HepG2 (cell line): ENCODE data around the gene JMJD4. TPM values are rescaled to one million over a fixed set of nuclear protein-coding genes. Genes with fewer than 3 reads are reported as not detected.

Experiments used
- ATAC-seq: fragments of 200-7000 bp; cut with Tn5 transposase; 3 replicates; pipeline ENCODE4 v1.9.1; 2020; ENCODE audit warnings: mild to moderate bottlenecking, moderate library complexity
- BruUV-seq: library from RNA; stranded (reverse); fragments of 400-500 nt; replicated peaks from 2 replicates; lab custom pipeline; 2021; lab: Mats Ljungman, UMichigan
- CTCF ChIA-PET: fragments of 300-600 bp; formaldehyde crosslinking; extraction: SDS; loops from one replicate; lab custom pipeline; 2021; ENCODE audit warnings: low total read pairs, inconsistent platforms, low intra/inter-chr PET ratio; lab: Yijun Ruan, JAX
- POLR2A ChIA-PET: fragments of 350-600 bp; sonication (Branson Sonifier 250); formaldehyde crosslinking; loops from one replicate; lab custom pipeline; 2020; ENCODE audit warnings: antibody characterized with exemption, inconsistent platforms; lab: Yijun Ruan, JAX
- DNase-seq: peaks from one replicate; pipeline ENCODE4 v3.0.0-alpha.2; 2015; ENCODE audit warnings: low spot score
- FAIRE-seq: peaks from 3 replicates; lab custom pipeline; 2011; peaks lifted over from hg19 to GRCh38; lab: Jason Lieb, UNC
- H2AFZ ChIP-seq: one replicate; pipeline ENCODE4 v1.6.1; 2011; ENCODE audit warnings: low read length, inconsistent platforms
- H3K27ac ChIP-seq: fragments of 300-600 bp; 3 replicates; pipeline ENCODE4 v1.8.0; 2011; ENCODE audit warnings: mixed run types, mild to moderate bottlenecking, mixed read lengths, low read length, inconsistent platforms; ENCODE audit not compliant: insufficient read depth; ENCODE audit errors: extremely low read length
- H3K27me3 ChIP-seq, 2 experiments: fragments of 200-600 bp in 1 of 2; 2 replicates in 1 of 2; 3 replicates in 1 of 2; pipeline versions ENCODE4 v1.6.0 to v1.8.0; 2011; ENCODE audit warnings: low read length in 2 of 2, mild to moderate bottlenecking in 2 of 2, moderate library complexity in 2 of 2, inconsistent platforms in 1 of 2; ENCODE audit not compliant: insufficient read depth in 2 of 2, control insufficient read depth in 1 of 2
- H3K36me3 ChIP-seq, 2 experiments: fragments of 200-600 bp in 1 of 2; replicated peaks in 1 of 2; 2 replicates in 1 of 2; 3 replicates in 1 of 2; pipeline versions ENCODE4 v1.5.1 to v1.8.0; 2011; ENCODE audit warnings: low read length in 2 of 2, inconsistent platforms in 1 of 2; ENCODE audit not compliant: insufficient read depth in 2 of 2, control insufficient read depth in 1 of 2
- H3K4me1 ChIP-seq: 2 replicates; pipeline ENCODE4 v1.5.1; 2012; ENCODE audit warnings: low read length, inconsistent platforms; ENCODE audit not compliant: insufficient read depth
- H3K4me2 ChIP-seq: 2 replicates; pipeline ENCODE4 v1.6.0; 2011; ENCODE audit warnings: low read depth, low read length, inconsistent platforms
- H3K4me3 ChIP-seq, 3 experiments: fragments of 200-600 bp in 1 of 3; sonication (generic), shearing (Covaris generic) in 1 of 3; replicated peaks in 1 of 3; 2 replicates each; pipeline ENCODE4 v1.5.1; 2011 to 2016; ENCODE audit warnings: low read length in 3 of 3, inconsistent platforms in 2 of 3, low read depth in 2 of 3, mild to moderate bottlenecking in 2 of 3, control low read depth in 1 of 3, mixed read lengths in 1 of 3; ENCODE audit not compliant: insufficient read depth in 1 of 3
- H3K79me2 ChIP-seq: one replicate; pipeline ENCODE4 v1.6.1; 2011; ENCODE audit warnings: low read length, inconsistent platforms; ENCODE audit not compliant: insufficient read depth
- H3K9ac ChIP-seq: 2 replicates; pipeline ENCODE4 v1.6.0; 2011; ENCODE audit warnings: mild to moderate bottlenecking, low read depth, low read length, inconsistent platforms; ENCODE audit not compliant: insufficient read depth
- H3K9me3 ChIP-seq: 2 replicates; pipeline ENCODE4 v1.5.1; 2012; ENCODE audit warnings: mild to moderate bottlenecking, low read length
- H4K20me1 ChIP-seq: 2 replicates; pipeline ENCODE4 v1.6.0; 2011; ENCODE audit warnings: inconsistent platforms, mild to moderate bottlenecking, low read length, moderate library complexity; ENCODE audit not compliant: insufficient read depth
- ATRX ChIP-seq: sonication (generic); formaldehyde crosslinking; IDR thresholded peaks from 2 replicates; pipeline ENCODE4 v1.4.0; 2020; ENCODE audit warnings: missing genetic modification reagents, borderline replicate concordance
- DMAP1 ChIP-seq: IDR thresholded peaks from 2 replicates; pipeline ENCODE4 v1.6.1; 2016
- KAT2B ChIP-seq: fragments of 150-350 bp; IDR thresholded peaks from 2 replicates; pipeline ENCODE4 v1.6.1; 2014; ENCODE audit warnings: low read depth, low read length, borderline replicate concordance
- MZF1 ChIP-seq: sonication (generic); formaldehyde crosslinking; IDR thresholded peaks from 2 replicates; pipeline ENCODE4 v1.8.1; 2023; ENCODE audit warnings: mild to moderate bottlenecking, missing genetic modification reagents, borderline replicate concordance
- REXO4 ChIP-seq: sonication (generic); formaldehyde crosslinking; IDR thresholded peaks from 2 replicates; pipeline ENCODE4 v1.8.0; 2022; ENCODE audit warnings: missing genetic modification reagents, mild to moderate bottlenecking, borderline replicate concordance
- SMARCE1 ChIP-seq: fragments of 450-650 bp; IDR thresholded peaks from 2 replicates; pipeline ENCODE4 v1.6.1; 2017; ENCODE audit warnings: borderline replicate concordance
- SRF ChIP-seq: IDR thresholded peaks from 2 replicates; pipeline ENCODE4 v1.6.1; 2011; ENCODE audit warnings: mild to moderate bottlenecking, low read depth, low read length, moderate library complexity
- ZFYVE20 ChIP-seq: sonication (generic); formaldehyde crosslinking; IDR thresholded peaks from 2 replicates; pipeline ENCODE4 v1.8.0; 2023; ENCODE audit warnings: low read depth, mild to moderate bottlenecking, moderate library complexity, missing genetic modification reagents, borderline replicate concordance
- ZNF292 ChIP-seq: sonication (generic); formaldehyde crosslinking; IDR thresholded peaks from 2 replicates; pipeline ENCODE4 v1.8.1; 2022; ENCODE audit warnings: mild to moderate bottlenecking, low read depth, missing genetic modification reagents, borderline replicate concordance
- ZNF547 ChIP-seq: sonication (generic); formaldehyde crosslinking; IDR thresholded peaks from 2 replicates; pipeline ENCODE4 v1.5.1; 2020; ENCODE audit warnings: mild to moderate bottlenecking, missing genetic modification reagents
- ZNF660 ChIP-seq: sonication (generic); formaldehyde crosslinking; IDR thresholded peaks from 2 replicates; pipeline ENCODE4 v1.5.1; 2020; ENCODE audit warnings: mild to moderate bottlenecking, low read depth, missing genetic modification reagents, borderline replicate concordance
- WGBS: methylation state at CpG from one replicate; pipeline ENCODE4 v1.1.6; 2017; ENCODE audit warnings: low lambda C conversion rate; 5-methylcytosine and 5-hydroxymethylcytosine counted together
- in situ Hi-C: cut with HindIII; loops from 2 replicates; pipeline ENCODE4 v1.10.0; 2017; ENCODE audit warnings: low pct_unique_long_range_greater_than_20kb; ENCODE audit not compliant: extremely low pct_ligation_motif_present
- intact Hi-C: fragments of 100-400 bp; cut with micrococcal nuclease; formaldehyde crosslinking; loops from one replicate; pipeline ENCODE4 v1.10.0; 2022; ENCODE audit not compliant: unreplicated experiment
- polyA plus RNA-seq, 8 experiments: library from polyadenylated mRNA; depleted of rRNA in 3 of 8; stranded (reverse) in 7 of 8; unstranded in 1 of 8; fragments of >200 nt; fragmentation: Illumina TruSeq in 4 of 8; extraction: Trizol in 4 of 8; gene quantifications; 2 replicates each; pipeline versions ENCODE4 v1.2.1 to v1.2.3, GENCODE V29; 2011 to 2016; ENCODE audit warnings: low read depth in 4 of 8, missing spikeins in 1 of 8, mixed read lengths in 1 of 8; ENCODE audit not compliant: insufficient read depth in 1 of 8
- total RNA-seq, 5 experiments: library from RNA; depleted of rRNA; stranded (reverse); fragments of >200 nt; fragmentation: Illumina TruSeq; extraction: Trizol; gene quantifications; 2 replicates each; pipeline ENCODE4 v1.2.3, GENCODE V29; 2016; ENCODE audit warnings: low read depth in 1 of 5
- TF ChIP-seq, protein P1 (sequence below), 2 experiments: fragments of 450-650 bp in 1 of 2; sonication (generic) in 1 of 2; formaldehyde crosslinking; IDR thresholded peaks; 2 replicates each; pipeline versions ENCODE4 v1.5.0 to v1.8.0; 2020 to 2022; ENCODE audit warnings: mild to moderate bottlenecking in 1 of 2, missing genetic modification reagents in 1 of 2
- TF ChIP-seq, protein P2 (sequence below): IDR thresholded peaks from 2 replicates; pipeline ENCODE4 v1.6.1; 2012; ENCODE audit warnings: inconsistent platforms
- TF ChIP-seq, protein P3 (sequence below): IDR thresholded peaks from 2 replicates; pipeline ENCODE4 v1.6.1; 2016; ENCODE audit warnings: mild to moderate bottlenecking

Gene JMJD4
- total and polyA plus RNA-seq, 2 of the 13 experiments (the other 11 are each of a cell fraction or from before 2014, with no cell fraction given) = 10.2 to 29.0 TPM

DNA sequence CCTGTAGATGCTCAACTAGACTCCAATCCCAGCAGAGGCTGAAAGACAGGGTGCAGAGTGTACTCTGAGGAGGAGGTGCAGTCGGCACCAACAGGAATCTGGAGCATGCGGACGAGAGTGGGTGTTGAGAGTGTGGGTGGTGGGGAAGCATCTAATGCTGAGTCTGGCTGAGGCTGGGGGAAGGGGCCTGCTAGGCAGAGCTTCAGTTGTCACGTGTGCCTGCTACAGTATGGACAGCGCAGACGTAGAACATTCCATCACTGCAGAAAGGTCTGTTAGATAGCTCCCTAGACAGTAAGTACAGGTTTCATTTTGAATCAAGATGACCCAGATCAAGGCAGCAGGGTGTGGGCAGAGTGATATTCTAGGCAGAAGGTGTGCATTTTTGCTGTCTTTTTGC lies 23.3 kb upstream of the JMJD4 start:
- Histone ChIP-seq H3K27me3 (no peaks in the 10 kb centered on the region), H3K4me2 (no peak overlapping the region), H2AFZ (no peak overlapping the region), H3K4me1 (no peaks in the 10 kb centered on the region), H3K9me3 (no peaks in the 10 kb centered on the region), H3K9ac (no peak overlapping the region)
- 96% methylated on average over 6 of the region's 6 CpGs for WGBS
- CTCF ChIA-PET = no interaction called here
- no TSS peak for BruUV-seq
- DNase-seq (no peak), ATAC-seq (no peak)
- in situ Hi-C loops = no loop called here
- TF ChIP-seq, protein P1, sequence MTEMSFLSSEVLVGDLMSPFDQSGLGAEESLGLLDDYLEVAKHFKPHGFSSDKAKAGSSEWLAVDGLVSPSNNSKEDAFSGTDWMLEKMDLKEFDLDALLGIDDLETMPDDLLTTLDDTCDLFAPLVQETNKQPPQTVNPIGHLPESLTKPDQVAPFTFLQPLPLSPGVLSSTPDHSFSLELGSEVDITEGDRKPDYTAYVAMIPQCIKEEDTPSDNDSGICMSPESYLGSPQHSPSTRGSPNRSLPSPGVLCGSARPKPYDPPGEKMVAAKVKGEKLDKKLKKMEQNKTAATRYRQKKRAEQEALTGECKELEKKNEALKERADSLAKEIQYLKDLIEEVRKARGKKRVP (CRISPR knock-in tag; IDR thresholded peaks at IDR 0.05) = no peak
- TF ChIP-seq ZNF660 (CRISPR knock-in tag) (no peak), REXO4 (no peak)
- TF ChIP-seq, all 625 proteins: peak for 0
- H3K79me2 ChIP-seq = no peaks in the 10 kb centered on the region
- H3K36me3 ChIP-seq = peaks cover 17 to 72% of the 10 kb centered on the region in 2 experiments; a peak in 4 of 5 replicates
- POLR2A ChIA-PET = no interaction called here
- intact Hi-C loops = no loop called here
- no peaks in the 10 kb centered on the region; the same call in 1 of the 2 replicates for H4K20me1 ChIP-seq
- no peak for FAIRE-seq
- no peak overlapping the region for H3K27ac ChIP-seq
- H3K4me3 ChIP-seq = no peak overlapping the region

DNA sequence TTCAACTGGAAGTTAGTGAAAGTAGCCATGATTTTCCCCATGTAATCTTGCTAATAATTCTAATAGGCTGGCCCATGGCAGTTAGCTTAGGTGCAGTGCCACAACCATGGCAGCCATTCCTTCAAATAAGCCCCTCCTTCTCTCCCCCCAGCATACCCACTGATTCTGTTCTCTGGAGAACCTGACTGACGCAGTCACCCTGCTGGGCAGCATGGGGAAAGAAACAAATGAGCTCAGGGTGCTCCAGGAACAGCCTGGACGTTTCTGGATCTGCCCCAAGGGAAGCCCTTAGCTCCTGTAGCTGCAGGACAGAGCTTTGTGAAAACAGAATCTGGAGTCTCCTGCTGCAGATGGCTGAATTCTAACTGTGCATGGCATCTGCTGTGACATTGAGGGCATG lies 22.7 kb upstream of the JMJD4 start:
- intact Hi-C loops = no loop called here
- no peak for FAIRE-seq
- no peak for TF ChIP-seq ZFYVE20 (CRISPR knock-in tag)
- TF ChIP-seq MZF1 (CRISPR knock-in tag) = no peak
- no peak for TF ChIP-seq DMAP1 (CRISPR knock-in tag)
- TF ChIP-seq ZNF292 (CRISPR knock-in tag) = no peak
- no peak for TF ChIP-seq SMARCE1
- no peak for TF ChIP-seq ZNF547 (CRISPR knock-in tag)
- TF ChIP-seq, protein P1 (CRISPR knock-in tag; IDR thresholded peaks at IDR 0.05) = no peak
- TF ChIP-seq ATRX (CRISPR knock-in tag) = no peak
- TF ChIP-seq, protein P2, sequence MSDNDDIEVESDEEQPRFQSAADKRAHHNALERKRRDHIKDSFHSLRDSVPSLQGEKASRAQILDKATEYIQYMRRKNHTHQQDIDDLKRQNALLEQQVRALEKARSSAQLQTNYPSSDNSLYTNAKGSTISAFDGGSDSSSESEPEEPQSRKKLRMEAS = no peak
- TF ChIP-seq SRF = no peak
- TF ChIP-seq, protein P3, sequence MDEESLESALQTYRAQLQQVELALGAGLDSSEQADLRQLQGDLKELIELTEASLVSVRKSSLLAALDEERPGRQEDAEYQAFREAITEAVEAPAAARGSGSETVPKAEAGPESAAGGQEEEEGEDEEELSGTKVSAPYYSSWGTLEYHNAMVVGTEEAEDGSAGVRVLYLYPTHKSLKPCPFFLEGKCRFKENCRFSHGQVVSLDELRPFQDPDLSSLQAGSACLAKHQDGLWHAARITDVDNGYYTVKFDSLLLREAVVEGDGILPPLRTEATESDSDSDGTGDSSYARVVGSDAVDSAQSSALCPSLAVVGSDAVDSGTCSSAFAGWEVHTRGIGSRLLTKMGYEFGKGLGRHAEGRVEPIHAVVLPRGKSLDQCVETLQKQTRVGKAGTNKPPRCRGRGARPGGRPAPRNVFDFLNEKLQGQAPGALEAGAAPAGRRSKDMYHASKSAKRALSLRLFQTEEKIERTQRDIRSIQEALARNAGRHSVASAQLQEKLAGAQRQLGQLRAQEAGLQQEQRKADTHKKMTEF (CRISPR knock-in tag) = no peak
- no peak for TF ChIP-seq KAT2B

More for the DNA sequence above, 22.7 kb upstream of the JMJD4 start:
- no peak overlapping the region for H3K27ac ChIP-seq
- no peaks in the 10 kb centered on the region for H3K4me1 ChIP-seq
- no peak overlapping the region for H3K9ac ChIP-seq
- no TSS peak for BruUV-seq
- H3K79me2 ChIP-seq = no peaks in the 10 kb centered on the region
- H4K20me1 ChIP-seq = no peaks in the 10 kb centered on the region; the same call in 1 of the 2 replicates
- no peaks in the 10 kb centered on the region for H3K9me3 ChIP-seq
- no peaks in the 10 kb centered on the region for H3K27me3 ChIP-seq
- no peak overlapping the region for H3K4me2 ChIP-seq
- ATAC-seq (no peak), DNase-seq (no peak)
- POLR2A ChIA-PET = no interaction called here
- no peak overlapping the region for H3K4me3 ChIP-seq
- no peak overlapping the region for H2AFZ ChIP-seq
- CTCF ChIA-PET = no interaction called here
- H3K36me3 ChIP-seq = peaks cover 17 to 72% of the 10 kb centered on the region in 2 experiments; a peak in 4 of 5 replicates
- 89% methylated on average over 1 of the region's 2 CpGs for WGBS
- in situ Hi-C loops = no loop called here
